Measurements from ENCODE around the gene FLT1.

Gene FLT1

GRCh38 chr13:28394422-28394821, 100.5 kb downstream of the FLT1 start:
- no peak for TF ChIP-seq SIN3A (IDR thresholded peaks at IDR 0.05; ENCODE audit: borderline replicate concordance, insufficient read depth, low read length)
- no peak for TF ChIP-seq TAF1 (IDR thresholded peaks at IDR 0.05; ENCODE audit: borderline replicate concordance, insufficient read depth, low read length)
- TF ChIP-seq, protein P1, sequence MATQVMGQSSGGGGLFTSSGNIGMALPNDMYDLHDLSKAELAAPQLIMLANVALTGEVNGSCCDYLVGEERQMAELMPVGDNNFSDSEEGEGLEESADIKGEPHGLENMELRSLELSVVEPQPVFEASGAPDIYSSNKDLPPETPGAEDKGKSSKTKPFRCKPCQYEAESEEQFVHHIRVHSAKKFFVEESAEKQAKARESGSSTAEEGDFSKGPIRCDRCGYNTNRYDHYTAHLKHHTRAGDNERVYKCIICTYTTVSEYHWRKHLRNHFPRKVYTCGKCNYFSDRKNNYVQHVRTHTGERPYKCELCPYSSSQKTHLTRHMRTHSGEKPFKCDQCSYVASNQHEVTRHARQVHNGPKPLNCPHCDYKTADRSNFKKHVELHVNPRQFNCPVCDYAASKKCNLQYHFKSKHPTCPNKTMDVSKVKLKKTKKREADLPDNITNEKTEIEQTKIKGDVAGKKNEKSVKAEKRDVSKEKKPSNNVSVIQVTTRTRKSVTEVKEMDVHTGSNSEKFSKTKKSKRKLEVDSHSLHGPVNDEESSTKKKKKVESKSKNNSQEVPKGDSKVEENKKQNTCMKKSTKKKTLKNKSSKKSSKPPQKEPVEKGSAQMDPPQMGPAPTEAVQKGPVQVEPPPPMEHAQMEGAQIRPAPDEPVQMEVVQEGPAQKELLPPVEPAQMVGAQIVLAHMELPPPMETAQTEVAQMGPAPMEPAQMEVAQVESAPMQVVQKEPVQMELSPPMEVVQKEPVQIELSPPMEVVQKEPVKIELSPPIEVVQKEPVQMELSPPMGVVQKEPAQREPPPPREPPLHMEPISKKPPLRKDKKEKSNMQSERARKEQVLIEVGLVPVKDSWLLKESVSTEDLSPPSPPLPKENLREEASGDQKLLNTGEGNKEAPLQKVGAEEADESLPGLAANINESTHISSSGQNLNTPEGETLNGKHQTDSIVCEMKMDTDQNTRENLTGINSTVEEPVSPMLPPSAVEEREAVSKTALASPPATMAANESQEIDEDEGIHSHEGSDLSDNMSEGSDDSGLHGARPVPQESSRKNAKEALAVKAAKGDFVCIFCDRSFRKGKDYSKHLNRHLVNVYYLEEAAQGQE (IDR thresholded peaks at IDR 0.05; ENCODE audit: insufficient read depth in 1 of 2, low read depth in 2 of 2, low read length in 2 of 2), result no peak
- no peak for TF ChIP-seq FOXP2 (optimal IDR thresholded peaks at IDR 0.05; ENCODE audit: borderline replicate concordance, extremely low read depth, extremely low read length, insufficient read depth)
- no peak for TF ChIP-seq POLR2AphosphoS5 (IDR thresholded peaks at IDR 0.05; ENCODE audit: low read depth, low read length)

- TF ChIP-seq FOXP2 (optimal IDR thresholded peaks at IDR 0.05; ENCODE audit: borderline replicate concordance, extremely low read depth, extremely low read length, insufficient read depth), result no peak
- TF ChIP-seq, protein P1 (IDR thresholded peaks at IDR 0.05; ENCODE audit: insufficient read depth in 1 of 2, low read depth in 2 of 2, low read length in 2 of 2), result no peak
- TF ChIP-seq POLR2AphosphoS5 (IDR thresholded peaks at IDR 0.05; ENCODE audit: low read depth, low read length), result no peak
- no peak for TF ChIP-seq TAF1 (IDR thresholded peaks at IDR 0.05; ENCODE audit: borderline replicate concordance, insufficient read depth, low read length)
Observed at GRCh38 chr13:28392896-28393505, 101.9 kb downstream of the FLT1 start.

DNA sequence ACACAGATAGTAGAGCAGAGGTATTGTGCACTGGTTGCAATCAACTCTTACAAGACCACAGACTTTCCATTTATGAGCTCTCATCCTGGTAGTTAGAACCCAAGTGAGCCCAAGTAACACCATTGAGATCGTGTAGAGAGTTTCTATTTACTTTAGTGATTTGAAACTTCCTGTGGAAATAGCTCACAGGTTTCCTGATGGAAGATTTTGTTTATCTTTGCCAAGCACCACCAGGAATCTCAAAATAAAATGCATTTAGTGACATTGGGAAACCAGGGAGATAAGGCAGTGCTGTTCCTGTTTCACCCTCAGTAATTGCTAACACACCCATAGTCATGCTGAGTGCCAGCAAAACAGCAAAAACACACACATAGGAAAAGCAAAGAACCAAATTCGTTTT, 102.5 kb downstream of the FLT1 start:
- no peak for TF ChIP-seq TAF1 (IDR thresholded peaks at IDR 0.05; ENCODE audit: borderline replicate concordance, insufficient read depth, low read length)
- TF ChIP-seq, protein P1 (IDR thresholded peaks at IDR 0.05; ENCODE audit: insufficient read depth in 1 of 2, low read depth in 2 of 2, low read length in 2 of 2), result no peak
- no peak for TF ChIP-seq POLR2AphosphoS5 (IDR thresholded peaks at IDR 0.05; ENCODE audit: low read depth, low read length)
- no peak for TF ChIP-seq SIN3A (IDR thresholded peaks at IDR 0.05; ENCODE audit: borderline replicate concordance, insufficient read depth, low read length)
- TF ChIP-seq FOXP2 (optimal IDR thresholded peaks at IDR 0.05; ENCODE audit: borderline replicate concordance, extremely low read depth, extremely low read length, insufficient read depth), result no peak

DNA sequence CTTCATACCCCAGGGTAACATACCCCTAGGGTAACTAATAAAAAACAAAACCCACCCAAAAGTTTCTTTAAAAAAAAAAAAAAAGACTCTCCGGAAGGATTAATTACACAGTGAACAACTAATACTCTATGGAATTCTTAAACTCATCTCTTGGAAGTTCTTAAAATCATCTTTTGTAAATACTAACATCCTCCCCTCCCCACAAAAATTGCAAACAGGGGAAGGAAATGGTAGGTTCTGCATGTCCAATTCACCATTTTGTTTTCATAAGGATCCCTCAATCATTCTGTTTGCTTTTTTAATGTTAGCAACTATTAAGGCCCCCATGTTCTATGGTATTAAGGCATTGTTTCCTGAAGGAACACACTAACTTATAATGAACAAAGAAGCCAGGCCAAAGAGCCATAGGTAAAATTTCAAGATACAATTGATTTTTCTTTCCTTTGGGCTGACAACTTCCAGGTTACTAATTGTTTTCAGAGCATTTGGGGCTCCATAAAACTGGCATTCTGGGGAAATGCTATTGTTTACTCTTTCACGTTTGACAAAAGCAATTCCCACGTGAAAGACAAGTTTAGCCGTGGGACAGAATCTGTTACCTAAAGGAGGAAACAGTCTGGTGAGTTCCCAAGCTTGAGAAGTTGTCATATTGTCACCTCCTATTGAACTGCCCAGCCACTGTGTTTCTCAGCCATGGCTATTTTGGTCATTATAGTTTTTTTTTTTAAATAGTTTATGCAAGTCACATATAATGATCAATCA, 107.0 kb downstream of the FLT1 start:
- TF ChIP-seq FOXP2 (optimal IDR thresholded peaks at IDR 0.05; ENCODE audit: borderline replicate concordance, extremely low read depth, extremely low read length, insufficient read depth) (no peak), POLR2AphosphoS5 (IDR thresholded peaks at IDR 0.05; ENCODE audit: low read depth, low read length) (no peak), TAF1 (IDR thresholded peaks at IDR 0.05; ENCODE audit: borderline replicate concordance, insufficient read depth, low read length) (no peak), SIN3A (IDR thresholded peaks at IDR 0.05; ENCODE audit: borderline replicate concordance, insufficient read depth, low read length) (no peak)
- TF ChIP-seq, protein P1 (IDR thresholded peaks at IDR 0.05; ENCODE audit: insufficient read depth in 1 of 2, low read depth in 2 of 2, low read length in 2 of 2), result no peak
